Measurements from ENCODE around the gene PIP5K1C.

Gene PIP5K1C

GRCh38 chr19:3609779-3610719 is 90.2 kb downstream of the PIP5K1C start:
- DNase-seq = no peak

GRCh38 chr19:3608750-3609322 is 91.4 kb downstream of the PIP5K1C start:
- peaks cover 11% of the 10 kb centered on the region for H3K36me3 Mint-ChIP-seq (ENCODE audit: low read depth)
- H3K4me1 Mint-ChIP-seq = peaks cover 15% of the 10 kb centered on the region
- no peaks in the 10 kb centered on the region for H3K9me3 Mint-ChIP-seq
- H3K27ac Mint-ChIP-seq = no peak overlapping the region
- peaks cover 7% of the 10 kb centered on the region for H3K27me3 Mint-ChIP-seq (ENCODE audit: low read depth, poor library complexity)
- H3K4me3 Mint-ChIP-seq = no peak overlapping the region
- DNase-seq = no peak
- no peak for TF ChIP-seq CTCF (IDR thresholded peaks at IDR 0.05)

More at GRCh38 chr19:3609779-3610719, 90.2 kb downstream of the PIP5K1C start:
- H3K27ac Mint-ChIP-seq = no peak overlapping the region
- H3K9me3 Mint-ChIP-seq = no peaks in the 10 kb centered on the region
- peaks cover 11% of the 10 kb centered on the region for H3K36me3 Mint-ChIP-seq (ENCODE audit: low read depth)
- H3K27me3 Mint-ChIP-seq (ENCODE audit: low read depth, poor library complexity) = peaks cover 7% of the 10 kb centered on the region
- TF ChIP-seq CTCF (IDR thresholded peaks at IDR 0.05) = no peak
- H3K4me3 Mint-ChIP-seq = no peak overlapping the region
- H3K4me1 Mint-ChIP-seq = peaks cover 15% of the 10 kb centered on the region

- peaks cover 21% of the 10 kb centered on the region for H3K4me1 Mint-ChIP-seq
- H3K27me3 Mint-ChIP-seq (ENCODE audit: low read depth, poor library complexity) = peaks cover 7% of the 10 kb centered on the region
- H3K4me3 Mint-ChIP-seq = peak overlapping the region; percentile 58
- H3K36me3 Mint-ChIP-seq (ENCODE audit: low read depth) = peaks cover 11% of the 10 kb centered on the region
- H3K9me3 Mint-ChIP-seq = no peaks in the 10 kb centered on the region
- H3K27ac Mint-ChIP-seq = no peak overlapping the region
- DNase-seq = no peak
- TF ChIP-seq CTCF (IDR thresholded peaks at IDR 0.05) = no peak
Observed at GRCh38 chr19:3608079-3608641, 92.1 kb downstream of the PIP5K1C start.

- peak overlapping the region; percentile 70 for H3K4me3 Mint-ChIP-seq
- H3K4me1 Mint-ChIP-seq = peaks cover 24% of the 10 kb centered on the region
- TF ChIP-seq CTCF (IDR thresholded peaks at IDR 0.05) = no peak
- H3K9me3 Mint-ChIP-seq = no peaks in the 10 kb centered on the region
- H3K27me3 Mint-ChIP-seq (ENCODE audit: low read depth, poor library complexity) = peaks cover 7% of the 10 kb centered on the region
- no peak overlapping the region for H3K27ac Mint-ChIP-seq
- DNase-seq = no peak
- peaks cover 11% of the 10 kb centered on the region for H3K36me3 Mint-ChIP-seq (ENCODE audit: low read depth)
Observed at GRCh38 chr19:3607303-3608078, 92.8 kb downstream of the PIP5K1C start.

GRCh38 chr19:3606690-3607289 is 93.5 kb downstream of the PIP5K1C start, which contains the start of gene TBXA2R:
TBXA2R (minus strand) TSS chr19:3606875; CDS start chr19:3600634, 6,241 bp downstream.
- no peak for TF ChIP-seq CTCF (IDR thresholded peaks at IDR 0.05)
- H3K27ac Mint-ChIP-seq = no peak within 1 kb of the TSS
- peaks cover 7% of the 10 kb centered on the region for H3K36me3 Mint-ChIP-seq (ENCODE audit: low read depth)
- H3K4me3 Mint-ChIP-seq = peak within 1 kb of the TSS; percentile 70
- peaks cover 24% of the 10 kb centered on the region for H3K4me1 Mint-ChIP-seq
- peak; percentile 85 for DNase-seq
- peaks cover 7% of the 10 kb centered on the region for H3K27me3 Mint-ChIP-seq (ENCODE audit: low read depth, poor library complexity)
- no peaks in the 10 kb centered on the region for H3K9me3 Mint-ChIP-seq
